HUES64 (cell line): ENCODE data around the gene PDE5A.
"Not testable (repeated sequence)": the region's sequence is repeated elsewhere in the genome, so short reads cannot be mapped to it uniquely, and the experiment has no call there.

Experiments used
- H3K27ac ChIP-seq: 2 replicates; pipeline ENCODE4 v1.7.0; 2013; ENCODE audit warnings: low read depth, low read length, inconsistent platforms
- H3K27me3 ChIP-seq: 2 replicates; pipeline ENCODE4 v1.6.1; 2013; ENCODE audit warnings: mild to moderate bottlenecking, low read length; ENCODE audit not compliant: insufficient read depth
- H3K36me3 ChIP-seq: 2 replicates; pipeline ENCODE4 v1.6.1; 2013; ENCODE audit warnings: mild to moderate bottlenecking, low read length; ENCODE audit not compliant: insufficient read depth
- H3K4me1 ChIP-seq: 2 replicates; pipeline ENCODE4 v1.6.1; 2013; ENCODE audit warnings: mild to moderate bottlenecking, low read length, moderate library complexity; ENCODE audit not compliant: insufficient read depth
- H3K4me3 ChIP-seq: 2 replicates; pipeline ENCODE4 v1.5.1; 2013; ENCODE audit warnings: mild to moderate bottlenecking, low read length, moderate library complexity
- H3K9ac ChIP-seq: 2 replicates; pipeline ENCODE4 v1.6.1; 2013; ENCODE audit warnings: mild to moderate bottlenecking, low read depth, low read length
- H3K9me3 ChIP-seq: 2 replicates; pipeline ENCODE4 v1.6.1; 2013; ENCODE audit warnings: low read depth, low read length; ENCODE audit not compliant: insufficient read depth
- WGBS: fragments of 150-250, 120-280 bp; methylation state at CpG from one replicate; pipeline ENCODE4 v1.1.7; 2013; ENCODE audit warnings: missing lambda C conversion rate; 5-methylcytosine and 5-hydroxymethylcytosine counted together

PDE5A gene

GRCh38 chr4:119646347-119647071 is 17.9 kb upstream of the PDE5A start:
- H3K9ac ChIP-seq: no peak overlapping the region
- no peak overlapping the region for H3K4me3 ChIP-seq
- H3K9me3 ChIP-seq: no peaks in the 10 kb centered on the region
- no peak overlapping the region for H3K27ac ChIP-seq
- no peaks in the 10 kb centered on the region for H3K4me1 ChIP-seq
- H3K36me3 ChIP-seq: no peaks in the 10 kb centered on the region
- H3K27me3 ChIP-seq: no peaks in the 10 kb centered on the region
- 96% methylated on average over 5 of the region's 5 CpGs for WGBS

- WGBS: 91% methylated on average over 5 of the region's 6 CpGs
- H3K27me3 ChIP-seq: no peaks in the 10 kb centered on the region
- H3K4me1 ChIP-seq: no peaks in the 10 kb centered on the region
- no peak overlapping the region for H3K9ac ChIP-seq
- no peaks in the 10 kb centered on the region for H3K9me3 ChIP-seq
- H3K4me3 ChIP-seq: no peak overlapping the region
- H3K27ac ChIP-seq: no peak overlapping the region
- no peaks in the 10 kb centered on the region for H3K36me3 ChIP-seq
Observed at GRCh38 chr4:119643306-119644042, 14.9 kb upstream of the PDE5A start.

DNA sequence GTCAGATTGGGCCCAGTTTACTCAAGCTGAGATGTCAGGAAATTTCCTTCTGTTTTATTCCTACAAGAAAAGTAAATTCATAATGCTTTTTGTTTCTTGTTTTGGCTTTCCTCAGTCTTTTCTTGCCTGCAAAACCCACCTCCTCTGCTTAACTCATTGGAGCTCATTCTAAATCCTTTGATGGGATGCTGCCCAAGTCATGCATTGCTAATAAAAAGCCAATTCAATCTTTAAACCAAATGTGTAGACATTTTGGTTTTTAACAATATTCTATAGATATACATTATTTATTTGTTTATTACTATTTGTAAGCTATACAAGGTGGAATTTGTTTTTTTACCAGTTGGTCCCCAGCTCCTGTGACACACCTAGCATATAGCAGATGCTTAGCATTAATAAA is 13.2 kb upstream of the PDE5A start:
- no peak overlapping the region for H3K27ac ChIP-seq
- H3K4me3 ChIP-seq: no peak overlapping the region
- H3K36me3 ChIP-seq: no peaks in the 10 kb centered on the region
- no peaks in the 10 kb centered on the region for H3K9me3 ChIP-seq
- no peak overlapping the region for H3K9ac ChIP-seq
- no peaks in the 10 kb centered on the region for H3K4me1 ChIP-seq
- no peaks in the 10 kb centered on the region for H3K27me3 ChIP-seq

GRCh38 chr4:119638359-119638758 is 9.8 kb upstream of the PDE5A start:
- Histone ChIP-seq H3K4me1 (no peaks in the 10 kb centered on the region), H3K4me3 (no peak overlapping the region), H3K36me3 (no peaks in the 10 kb centered on the region), H3K9ac (no peak overlapping the region), H3K27ac (no peak overlapping the region), H3K9me3 (no peaks in the 10 kb centered on the region), H3K27me3 (no peaks in the 10 kb centered on the region)
- whole genome bisulfite sequencing: no CpG with 5 or more reads among the region's 1 CpG

- H3K4me1 ChIP-seq, H3K9ac ChIP-seq, H3K36me3 ChIP-seq, H3K27ac ChIP-seq, H3K9me3 ChIP-seq, H3K27me3 ChIP-seq, H3K4me3 ChIP-seq: not testable (repeated sequence)
Observed at GRCh38 chr4:119636851-119637250, 8.2 kb upstream of the PDE5A start.

DNA sequence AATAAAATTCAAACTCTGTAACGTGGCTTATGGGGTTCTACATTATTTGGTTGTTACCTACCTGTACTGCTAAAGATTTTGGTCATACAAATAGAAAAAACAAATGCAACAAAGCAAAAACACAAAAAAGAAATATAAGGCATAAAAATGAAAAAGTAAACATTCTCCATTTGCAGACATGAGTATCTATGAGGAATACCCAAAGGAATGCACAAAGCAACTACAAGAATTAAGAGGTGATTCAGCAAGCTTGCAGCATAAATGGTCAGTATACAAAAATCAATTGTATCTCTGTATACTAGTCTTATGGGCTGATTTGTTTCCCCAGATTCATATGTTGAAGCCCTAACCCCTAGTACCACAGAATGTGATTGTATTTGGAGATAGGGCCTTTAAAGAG is 3.6 kb upstream of the PDE5A start:
- H3K9ac ChIP-seq: no peak overlapping the region
- H3K9me3 ChIP-seq: no peaks in the 10 kb centered on the region
- no peaks in the 10 kb centered on the region for H3K36me3 ChIP-seq
- no peaks in the 10 kb centered on the region for H3K4me1 ChIP-seq
- H3K27me3 ChIP-seq: peaks cover 8% of the 10 kb centered on the region; the same call in 1 of the 2 replicates
- no peak overlapping the region for H3K27ac ChIP-seq
- H3K4me3 ChIP-seq: no peak overlapping the region
- 100% methylated on average over 1 of the region's 1 CpG for WGBS

GRCh38 chr4:119629142-119629471 is 503 bp upstream of the PDE5A start:
- 0 out of 2 replicates have a peak, but pooled peaks cover 3% of the 10 kb centered on the region for H3K4me1 ChIP-seq
- H3K36me3 ChIP-seq: no peaks in the 10 kb centered on the region
- H3K4me3 ChIP-seq: peak overlapping the region; percentile 93
- 3% methylated on average over 11 of the region's 12 CpGs for WGBS
- peak overlapping the region; percentile 61 for H3K9ac ChIP-seq
- H3K27me3 ChIP-seq: peaks cover 17% of the 10 kb centered on the region; the same call in 1 of the 2 replicates
- H3K27ac ChIP-seq: no peak overlapping the region
- no peaks in the 10 kb centered on the region for H3K9me3 ChIP-seq

- Histone ChIP-seq H3K27ac (peak overlapping the region; percentile 23; the same call in 1 of the 2 replicates), H3K4me3 (peak overlapping the region; percentile 93), H3K9me3 (no peaks in the 10 kb centered on the region), H3K36me3 (no peaks in the 10 kb centered on the region), H3K9ac (peak overlapping the region; percentile 86), H3K4me1 (0 out of 2 replicates have a peak, but pooled peaks cover 3% of the 10 kb centered on the region), H3K27me3 (peaks cover 17% of the 10 kb centered on the region; the same call in 1 of the 2 replicates)
- under 1% methylated on average over 90 of the region's 90 CpGs for WGBS
Observed at GRCh38 chr4:119627267-119628255, 1.0 kb downstream of the PDE5A start.

DNA sequence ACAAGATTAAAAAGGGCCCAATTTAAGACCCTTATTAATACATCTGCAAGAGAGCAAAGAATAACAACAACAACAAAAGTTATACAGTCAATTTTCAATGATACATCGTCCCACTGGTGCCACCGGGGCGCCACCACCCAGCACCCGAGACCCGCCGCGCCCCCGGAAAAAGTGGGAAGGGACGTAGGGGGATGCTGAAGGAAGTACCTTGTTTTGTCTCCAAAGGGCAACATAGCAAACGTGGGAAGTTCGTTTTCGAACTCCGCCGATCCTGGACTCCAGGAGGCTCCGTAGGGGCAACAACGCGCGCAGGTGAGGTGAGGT is 1.7 kb downstream of the PDE5A start:
- Histone ChIP-seq H3K9ac (peak overlapping the region; percentile 86), H3K36me3 (no peaks in the 10 kb centered on the region), H3K9me3 (no peaks in the 10 kb centered on the region), H3K27me3 (peaks cover 17% of the 10 kb centered on the region; the same call in 1 of the 2 replicates), H3K4me3 (peak overlapping the region; percentile 93), H3K4me1 (0 out of 2 replicates have a peak, but pooled peaks cover 3% of the 10 kb centered on the region), H3K27ac (no peak overlapping the region)
- WGBS: under 1% methylated on average over 18 of the region's 18 CpGs

DNA sequence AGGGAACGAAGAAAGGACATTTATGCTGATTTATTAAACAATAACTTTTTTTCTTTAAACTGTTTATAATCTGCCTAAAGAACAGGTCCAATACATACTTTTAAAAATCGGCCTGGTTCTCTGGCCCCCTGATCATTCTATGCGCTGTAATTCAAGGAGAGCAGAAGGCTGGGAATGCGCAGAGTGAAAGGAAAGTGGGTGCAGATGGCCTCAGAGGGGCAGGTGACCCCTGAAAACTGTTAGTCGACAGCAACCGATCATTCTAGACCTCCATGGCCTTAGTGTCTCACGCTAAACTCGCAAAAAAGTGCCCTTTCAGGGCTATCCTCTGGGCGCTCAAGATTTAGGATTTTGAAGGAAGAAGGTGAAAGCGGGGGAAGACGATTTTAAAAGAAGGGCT is 2.2 kb downstream of the PDE5A start:
- Histone ChIP-seq H3K36me3 (no peaks in the 10 kb centered on the region), H3K4me3 (peak overlapping the region; percentile 93), H3K9me3 (no peaks in the 10 kb centered on the region), H3K27me3 (peaks cover 17% of the 10 kb centered on the region; the same call in 1 of the 2 replicates), H3K9ac (no peak overlapping the region), H3K27ac (no peak overlapping the region), H3K4me1 (0 out of 2 replicates have a peak, but pooled peaks cover 3% of the 10 kb centered on the region)
- WGBS: 52% methylated on average over 10 of the region's 11 CpGs

DNA sequence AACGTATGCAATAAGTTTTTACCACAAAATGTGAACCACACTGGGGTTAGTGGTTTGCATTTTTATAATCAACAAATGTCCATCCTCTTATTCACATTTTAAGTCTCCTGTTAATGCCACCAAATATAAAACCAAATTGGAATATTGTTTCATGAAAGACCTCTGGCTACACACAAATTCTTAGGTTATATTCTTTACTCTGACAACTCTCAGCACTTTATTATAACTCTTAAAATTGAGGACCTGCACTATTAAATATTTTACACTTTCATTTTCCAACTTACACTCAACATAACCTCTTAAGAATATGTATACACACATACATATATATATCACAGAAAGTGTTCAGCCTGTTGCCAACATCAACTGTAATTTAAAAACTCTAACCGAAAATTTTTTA is 2.8 kb downstream of the PDE5A start:
- no peak overlapping the region for H3K4me3 ChIP-seq
- 91% methylated on average over 2 of the region's 2 CpGs for WGBS

More for the DNA sequence above, 2.8 kb downstream of the PDE5A start:
- peaks cover 17% of the 10 kb centered on the region; the same call in 1 of the 2 replicates for H3K27me3 ChIP-seq
- 0 out of 2 replicates have a peak, but pooled peaks cover 3% of the 10 kb centered on the region for H3K4me1 ChIP-seq
- no peak overlapping the region for H3K9ac ChIP-seq
- no peaks in the 10 kb centered on the region for H3K36me3 ChIP-seq
- no peak overlapping the region for H3K27ac ChIP-seq
- no peaks in the 10 kb centered on the region for H3K9me3 ChIP-seq
